Peyer's patch (tissue), 4 donors: ENCODE measurements around the gene IRF4.

Source experiments
- CTCF ChIP-seq, 6 experiments: fragments of 450-650 bp in 4 of 6; fragments of 200-600 bp in 2 of 6; sonication (generic) in 1 of 6; IDR thresholded peaks; one replicate each; pipeline ENCODE4 v1.5.1; 2017 to 2019; ENCODE audit warnings: antibody characterized with exemption in 6 of 6, mild to moderate bottlenecking in 3 of 6, moderate library complexity in 1 of 6
- POLR2A ChIP-seq, 2 donors: fragments of 450-650 bp; IDR thresholded peaks; one replicate each; pipeline ENCODE4 v1.5.1; 2017; ENCODE audit warnings: antibody characterized with exemption in 2 of 2, mild to moderate bottlenecking in 2 of 2, moderate library complexity in 2 of 2

- TF ChIP-seq CTCF (IDR thresholded peaks at IDR 0.05) (no peak), POLR2A (IDR thresholded peaks at IDR 0.05) (no peak)
Measured at GRCh38 chr6:411402-412145, 20.0 kb downstream of the IRF4 start.
